ENCODE measurements around the gene GPC6. TPM values are rescaled to one million over a fixed set of nuclear protein-coding genes. Genes with fewer than 3 reads are reported as not detected.

The GPC6 gene
- total RNA-seq, 1 donor from 2014 or later, result 16.1 TPM

GRCh38 chr13:93778548-93778947 lies 551.9 kb downstream of the GPC6 start:
- DNase-seq (ENCODE audit: low spot score), result no peak
- Mint-ChIP-seq H3K27me3 (ENCODE audit: unreplicated experiment) (no peaks in the 10 kb centered on the region), H3K9me3 (ENCODE audit: unreplicated experiment) (no peaks in the 10 kb centered on the region), H3K4me1 (ENCODE audit: unreplicated experiment) (no peaks in the 10 kb centered on the region), H3K36me3 (ENCODE audit: low read depth, unreplicated experiment) (no peaks in the 10 kb centered on the region), H3K4me3 (ENCODE audit: unreplicated experiment) (no peak overlapping the region), H3K27ac (ENCODE audit: unreplicated experiment) (no peak overlapping the region)
- TF ChIP-seq CTCF (IDR thresholded peaks at IDR 0.05; ENCODE audit: unreplicated experiment), result no peak

- Mint-ChIP-seq H3K4me3 (ENCODE audit: unreplicated experiment) (no peak overlapping the region), H3K4me1 (ENCODE audit: unreplicated experiment) (peaks cover 3% of the 10 kb centered on the region), H3K36me3 (ENCODE audit: low read depth, unreplicated experiment) (no peaks in the 10 kb centered on the region), H3K27me3 (ENCODE audit: unreplicated experiment) (no peaks in the 10 kb centered on the region), H3K9me3 (ENCODE audit: unreplicated experiment) (no peaks in the 10 kb centered on the region), H3K27ac (ENCODE audit: unreplicated experiment) (no peak overlapping the region)
- no peak for TF ChIP-seq CTCF (IDR thresholded peaks at IDR 0.05; ENCODE audit: unreplicated experiment)
- DNase-seq (ENCODE audit: low spot score), result no peak
Measured at GRCh38 chr13:93784191-93784590, 557.6 kb downstream of the GPC6 start.

- H3K4me1 Mint-ChIP-seq (ENCODE audit: unreplicated experiment), result peaks cover 3% of the 10 kb centered on the region
- H3K9me3 Mint-ChIP-seq (ENCODE audit: unreplicated experiment), result no peaks in the 10 kb centered on the region
- TF ChIP-seq CTCF (IDR thresholded peaks at IDR 0.05; ENCODE audit: unreplicated experiment), result no peak
- no peak for DNase-seq (ENCODE audit: low spot score)
- H3K27me3 Mint-ChIP-seq (ENCODE audit: unreplicated experiment), result no peaks in the 10 kb centered on the region
- H3K4me3 Mint-ChIP-seq (ENCODE audit: unreplicated experiment), result no peak overlapping the region
- no peaks in the 10 kb centered on the region for H3K36me3 Mint-ChIP-seq (ENCODE audit: low read depth, unreplicated experiment)
- no peak overlapping the region for H3K27ac Mint-ChIP-seq (ENCODE audit: unreplicated experiment)
Measured at GRCh38 chr13:93786846-93787489, 560.4 kb downstream of the GPC6 start.

GRCh38 chr13:93788456-93788855 lies 561.8 kb downstream of the GPC6 start:
- no peaks in the 10 kb centered on the region for H3K27me3 Mint-ChIP-seq (ENCODE audit: unreplicated experiment)
- H3K4me1 Mint-ChIP-seq (ENCODE audit: unreplicated experiment), result peaks cover 3% of the 10 kb centered on the region
- no peaks in the 10 kb centered on the region for H3K9me3 Mint-ChIP-seq (ENCODE audit: unreplicated experiment)
- no peak overlapping the region for H3K4me3 Mint-ChIP-seq (ENCODE audit: unreplicated experiment)
- no peak for TF ChIP-seq CTCF (IDR thresholded peaks at IDR 0.05; ENCODE audit: unreplicated experiment)
- H3K36me3 Mint-ChIP-seq (ENCODE audit: low read depth, unreplicated experiment), result no peaks in the 10 kb centered on the region
- DNase-seq (ENCODE audit: low spot score), result no peak
- no peak overlapping the region for H3K27ac Mint-ChIP-seq (ENCODE audit: unreplicated experiment)

GRCh38 chr13:93789058-93789457 lies 562.5 kb downstream of the GPC6 start:
- H3K4me1 Mint-ChIP-seq (ENCODE audit: unreplicated experiment), result peaks cover 3% of the 10 kb centered on the region
- TF ChIP-seq CTCF (IDR thresholded peaks at IDR 0.05; ENCODE audit: unreplicated experiment), result no peak
- H3K36me3 Mint-ChIP-seq (ENCODE audit: low read depth, unreplicated experiment), result no peaks in the 10 kb centered on the region
- no peak for DNase-seq (ENCODE audit: low spot score)
- H3K9me3 Mint-ChIP-seq (ENCODE audit: unreplicated experiment), result no peaks in the 10 kb centered on the region
- no peaks in the 10 kb centered on the region for H3K27me3 Mint-ChIP-seq (ENCODE audit: unreplicated experiment)
- H3K4me3 Mint-ChIP-seq (ENCODE audit: unreplicated experiment), result no peak overlapping the region
- no peak overlapping the region for H3K27ac Mint-ChIP-seq (ENCODE audit: unreplicated experiment)

Data from endothelial cell (in vitro differentiated cells).